ENCODE results near the gene RMC1. TPM values are rescaled to one million over a fixed set of nuclear protein-coding genes. Genes with fewer than 3 reads are reported as not detected.
"Not testable (repeated sequence)": the region's sequence is repeated elsewhere in the genome, so short reads cannot be mapped to it uniquely, and the experiment has no call there.

RMC1 gene
- total and polyA plus RNA-seq, 2 experiments from 2014 or later, result 10.4 to 28.0 TPM

GRCh38 chr18:23501626-23502025, 1.7 kb upstream of the RMC1 start:
- no peak for TF ChIP-seq CTCF (IDR thresholded peaks at IDR 0.05; ENCODE audit: low read depth, low read length)
- Histone ChIP-seq H3K4me1 (ENCODE audit: low read depth) (no peaks in the 10 kb centered on the region), H3K9me3 (ENCODE audit: low read depth) (no peaks in the 10 kb centered on the region), H3K36me3 (no peaks in the 10 kb centered on the region), H3K4me3 (no peak overlapping the region), H3K27me3 (no peaks in the 10 kb centered on the region), H3K27ac (no peak overlapping the region)
- no peak for DNase-seq (ENCODE audit: low read depth in 1 of 2, low spot score in 1 of 2)

- no peak for TF ChIP-seq CTCF (IDR thresholded peaks at IDR 0.05; ENCODE audit: low read depth, low read length)
Measured at GRCh38 chr18:23502516-23503037, 734 bp upstream of the RMC1 start.

GRCh38 chr18:23503963-23504344, 643 bp downstream of the RMC1 start:
- peak in 1 of 2 donors; percentile 17 for DNase-seq (ENCODE audit: low read depth in 1 of 2, low spot score in 1 of 2)
- Histone ChIP-seq H3K4me1 (ENCODE audit: low read depth) (peaks cover 7% of the 10 kb centered on the region), H3K27me3 (no peaks in the 10 kb centered on the region), H3K36me3 (no peaks in the 10 kb centered on the region), H3K27ac (no peak overlapping the region), H3K9me3 (ENCODE audit: low read depth) (no peaks in the 10 kb centered on the region), H3K4me3 (peak overlapping the region; percentile 82)
- no peak for TF ChIP-seq CTCF (IDR thresholded peaks at IDR 0.05; ENCODE audit: low read depth, low read length)

More at GRCh38 chr18:23502516-23503037, 734 bp upstream of the RMC1 start:
- no peak for DNase-seq (ENCODE audit: low read depth in 1 of 2, low spot score in 1 of 2)
- no peaks in the 10 kb centered on the region for H3K27me3 ChIP-seq
- H3K4me1 ChIP-seq (ENCODE audit: low read depth), result no peaks in the 10 kb centered on the region
- H3K9me3 ChIP-seq (ENCODE audit: low read depth), result no peaks in the 10 kb centered on the region
- peak overlapping the region; percentile 74 for H3K27ac ChIP-seq
- peak overlapping the region; percentile 82 for H3K4me3 ChIP-seq
- H3K36me3 ChIP-seq, result no peaks in the 10 kb centered on the region

GRCh38 chr18:23504720-23505119, 1.4 kb downstream of the RMC1 start:
- H3K4me1 ChIP-seq (ENCODE audit: low read depth), result peaks cover 7% of the 10 kb centered on the region
- no peaks in the 10 kb centered on the region for H3K9me3 ChIP-seq (ENCODE audit: low read depth)
- H3K27me3 ChIP-seq, result no peaks in the 10 kb centered on the region
- no peak overlapping the region for H3K27ac ChIP-seq
- no peak overlapping the region for H3K4me3 ChIP-seq
- no peaks in the 10 kb centered on the region for H3K36me3 ChIP-seq
- DNase-seq (ENCODE audit: low read depth in 1 of 2, low spot score in 1 of 2), result no peak
- TF ChIP-seq CTCF (IDR thresholded peaks at IDR 0.05; ENCODE audit: low read depth, low read length), result no peak

- Histone ChIP-seq H3K4me1 (ENCODE audit: low read depth) (peaks cover 7% of the 10 kb centered on the region), H3K4me3 (no peak overlapping the region), H3K9me3 (ENCODE audit: low read depth) (no peaks in the 10 kb centered on the region), H3K27me3 (no peaks in the 10 kb centered on the region), H3K27ac (no peak overlapping the region), H3K36me3 (no peaks in the 10 kb centered on the region)
- no peak for DNase-seq (ENCODE audit: low read depth in 1 of 2, low spot score in 1 of 2)
- no peak for TF ChIP-seq CTCF (IDR thresholded peaks at IDR 0.05; ENCODE audit: low read depth, low read length)
Measured at GRCh38 chr18:23506393-23506792, 3.1 kb downstream of the RMC1 start.

- not testable (repeated sequence) for H3K27me3 ChIP-seq
Measured at GRCh38 chr18:23510923-23511322, 7.6 kb downstream of the RMC1 start.

GRCh38 chr18:23512216-23512615, 8.9 kb downstream of the RMC1 start:
- not testable (repeated sequence) for H3K4me1 ChIP-seq (ENCODE audit: low read depth); H3K27ac ChIP-seq; H3K9me3 ChIP-seq (ENCODE audit: low read depth); H3K36me3 ChIP-seq; H3K27me3 ChIP-seq; DNase-seq (ENCODE audit: low read depth in 1 of 2, low spot score in 1 of 2); H3K4me3 ChIP-seq

More at GRCh38 chr18:23510923-23511322, 7.6 kb downstream of the RMC1 start:
- not testable (repeated sequence) for DNase-seq (ENCODE audit: low read depth in 1 of 2, low spot score in 1 of 2); H3K36me3 ChIP-seq; H3K4me1 ChIP-seq (ENCODE audit: low read depth); H3K4me3 ChIP-seq; H3K9me3 ChIP-seq (ENCODE audit: low read depth); H3K27ac ChIP-seq
